ENCODE measurements around the gene CCDC83. TPM values are rescaled to one million over a fixed set of nuclear protein-coding genes. Genes with fewer than 3 reads are reported as not detected.
"Not testable (repeated sequence)": the region's sequence is repeated elsewhere in the genome, so short reads cannot be mapped to it uniquely, and the experiment has no call there.

Gene CCDC83
- total RNA-seq, 1 experiment from 2014 or later = not detected

DNA sequence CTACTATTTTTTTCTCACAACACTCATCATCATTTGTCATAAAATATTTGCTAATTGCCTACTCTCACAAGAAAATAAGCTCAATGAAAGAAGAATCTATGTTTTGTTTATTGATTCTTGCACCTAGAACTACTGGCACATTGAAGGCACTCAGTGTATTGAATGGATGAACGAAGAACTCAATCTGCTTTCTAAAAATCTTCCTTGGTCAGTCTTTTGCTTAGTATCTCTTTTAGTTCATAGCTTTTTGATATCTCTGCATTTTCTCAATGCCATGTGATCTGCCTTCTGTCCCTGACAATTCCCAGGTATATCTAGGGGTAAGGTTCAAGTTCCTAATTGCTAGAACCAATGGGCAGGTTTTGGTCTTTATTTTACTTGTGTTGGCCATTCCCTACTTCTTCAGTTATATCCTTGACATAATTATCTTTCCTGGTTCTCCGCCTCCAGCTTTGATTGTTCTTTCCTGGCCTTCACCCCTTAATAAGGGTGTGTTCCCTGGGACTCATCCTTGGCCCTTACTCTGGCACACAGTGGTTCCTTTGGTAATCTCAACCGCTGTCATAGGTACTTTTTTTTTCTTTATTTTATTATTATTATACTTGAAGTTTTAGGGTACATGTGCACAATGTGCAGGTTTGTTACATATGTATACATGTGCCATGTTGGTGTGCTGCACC is 96.4 kb downstream of the CCDC83 start:
- no TSS peak for BruUV-seq (replicated peaks)
- peak overlapping the region; percentile 45 for H3K27ac Mint-ChIP-seq (ENCODE audit: unreplicated experiment)
- intact Hi-C loops (cut with micrococcal nuclease; ENCODE audit: unreplicated experiment) = no loop called here
- H3K27me3 Mint-ChIP-seq (ENCODE audit: unreplicated experiment) = no peaks in the 10 kb centered on the region
- TF ChIP-seq, protein P1, sequence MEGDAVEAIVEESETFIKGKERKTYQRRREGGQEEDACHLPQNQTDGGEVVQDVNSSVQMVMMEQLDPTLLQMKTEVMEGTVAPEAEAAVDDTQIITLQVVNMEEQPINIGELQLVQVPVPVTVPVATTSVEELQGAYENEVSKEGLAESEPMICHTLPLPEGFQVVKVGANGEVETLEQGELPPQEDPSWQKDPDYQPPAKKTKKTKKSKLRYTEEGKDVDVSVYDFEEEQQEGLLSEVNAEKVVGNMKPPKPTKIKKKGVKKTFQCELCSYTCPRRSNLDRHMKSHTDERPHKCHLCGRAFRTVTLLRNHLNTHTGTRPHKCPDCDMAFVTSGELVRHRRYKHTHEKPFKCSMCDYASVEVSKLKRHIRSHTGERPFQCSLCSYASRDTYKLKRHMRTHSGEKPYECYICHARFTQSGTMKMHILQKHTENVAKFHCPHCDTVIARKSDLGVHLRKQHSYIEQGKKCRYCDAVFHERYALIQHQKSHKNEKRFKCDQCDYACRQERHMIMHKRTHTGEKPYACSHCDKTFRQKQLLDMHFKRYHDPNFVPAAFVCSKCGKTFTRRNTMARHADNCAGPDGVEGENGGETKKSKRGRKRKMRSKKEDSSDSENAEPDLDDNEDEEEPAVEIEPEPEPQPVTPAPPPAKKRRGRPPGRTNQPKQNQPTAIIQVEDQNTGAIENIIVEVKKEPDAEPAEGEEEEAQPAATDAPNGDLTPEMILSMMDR (IDR thresholded peaks at IDR 0.05; ENCODE audit: unreplicated experiment) = no peak
- H3K4me3 Mint-ChIP-seq (ENCODE audit: low read depth, unreplicated experiment) = no peak overlapping the region
- H3K4me1 Mint-ChIP-seq (ENCODE audit: low read depth, unreplicated experiment) = peaks cover 26% of the 10 kb centered on the region
- peaks cover 3% of the 10 kb centered on the region for H3K9me3 Mint-ChIP-seq (ENCODE audit: low read depth, unreplicated experiment)
- H3K36me3 Mint-ChIP-seq (ENCODE audit: insufficient read depth, unreplicated experiment) = peaks cover 11% of the 10 kb centered on the region
- no peak for DNase-seq
- CTCF ChIA-PET = no interaction called here

DNA sequence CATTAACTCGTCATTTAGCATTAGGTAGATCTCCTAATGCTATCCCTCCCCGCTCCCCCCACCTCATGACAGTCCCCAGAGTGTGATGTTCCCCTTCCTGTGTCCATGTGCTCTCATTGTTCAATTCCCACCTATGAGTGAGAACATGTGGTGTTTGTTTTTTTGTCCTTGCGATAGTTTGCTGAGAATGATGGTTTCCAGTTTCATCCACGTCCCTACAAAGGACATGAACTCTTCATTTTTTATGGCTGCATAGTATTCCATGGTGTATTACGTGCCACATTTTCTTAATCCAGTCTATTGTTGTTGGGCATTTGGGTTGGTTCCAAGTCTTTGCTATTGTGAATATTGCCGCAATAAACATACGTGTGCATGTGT is 96.9 kb downstream of the CCDC83 start:
- H3K9me3 Mint-ChIP-seq (ENCODE audit: low read depth, unreplicated experiment); CTCF ChIA-PET; H3K27ac Mint-ChIP-seq (ENCODE audit: unreplicated experiment); H3K4me3 Mint-ChIP-seq (ENCODE audit: low read depth, unreplicated experiment); H3K27me3 Mint-ChIP-seq (ENCODE audit: unreplicated experiment); BruUV-seq (replicated peaks); DNase-seq; intact Hi-C loops (cut with micrococcal nuclease; ENCODE audit: unreplicated experiment): not testable (repeated sequence)
- H3K4me1 Mint-ChIP-seq (ENCODE audit: low read depth, unreplicated experiment) = peaks cover 22% of the 10 kb centered on the region
- H3K36me3 Mint-ChIP-seq (ENCODE audit: insufficient read depth, unreplicated experiment) = peaks cover 14% of the 10 kb centered on the region

DNA sequence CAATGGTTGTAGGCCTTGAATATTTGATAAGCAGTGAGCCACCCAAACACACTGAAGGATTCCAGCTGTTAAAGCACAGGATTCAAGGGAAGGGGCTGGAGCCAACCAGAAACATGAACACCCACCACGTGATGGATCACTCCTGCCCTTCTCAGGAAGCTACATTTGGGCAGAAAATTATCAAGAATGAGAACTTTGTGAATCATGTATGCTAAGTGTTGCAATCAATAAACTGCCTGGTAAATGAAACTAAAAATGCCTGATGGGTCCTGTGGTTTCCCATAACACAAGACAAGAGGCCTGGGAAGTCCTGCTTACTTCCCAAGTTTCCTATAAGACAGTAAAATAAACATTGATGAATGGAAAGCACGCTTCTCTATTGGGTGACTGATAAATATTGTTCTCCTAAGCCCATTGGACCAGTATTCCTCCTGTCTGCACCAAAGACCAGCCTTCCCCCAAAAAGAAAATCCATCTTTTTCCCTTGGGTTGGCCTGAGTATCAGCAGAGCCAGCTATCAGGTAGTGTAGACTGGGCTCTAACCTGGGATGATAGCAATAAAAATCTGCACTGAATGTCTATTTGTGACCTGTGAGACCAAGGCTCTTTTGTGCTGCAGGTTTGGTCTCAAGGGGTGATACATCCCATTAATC is 98.4 kb downstream of the CCDC83 start:
- CTCF ChIA-PET = no interaction called here
- no TSS peak for BruUV-seq (replicated peaks)
- TF ChIP-seq, protein P1 (IDR thresholded peaks at IDR 0.05; ENCODE audit: unreplicated experiment) = no peak
- Mint-ChIP-seq H3K9me3 (ENCODE audit: low read depth, unreplicated experiment) (peaks cover 3% of the 10 kb centered on the region), H3K27me3 (ENCODE audit: unreplicated experiment) (no peaks in the 10 kb centered on the region), H3K4me1 (ENCODE audit: low read depth, unreplicated experiment) (peaks cover 11% of the 10 kb centered on the region), H3K36me3 (ENCODE audit: insufficient read depth, unreplicated experiment) (peaks cover 14% of the 10 kb centered on the region), H3K27ac (ENCODE audit: unreplicated experiment) (no peak overlapping the region), H3K4me3 (ENCODE audit: low read depth, unreplicated experiment) (no peak overlapping the region)
- intact Hi-C loops (cut with micrococcal nuclease; ENCODE audit: unreplicated experiment) = no loop called here
- no peak for DNase-seq

DNA sequence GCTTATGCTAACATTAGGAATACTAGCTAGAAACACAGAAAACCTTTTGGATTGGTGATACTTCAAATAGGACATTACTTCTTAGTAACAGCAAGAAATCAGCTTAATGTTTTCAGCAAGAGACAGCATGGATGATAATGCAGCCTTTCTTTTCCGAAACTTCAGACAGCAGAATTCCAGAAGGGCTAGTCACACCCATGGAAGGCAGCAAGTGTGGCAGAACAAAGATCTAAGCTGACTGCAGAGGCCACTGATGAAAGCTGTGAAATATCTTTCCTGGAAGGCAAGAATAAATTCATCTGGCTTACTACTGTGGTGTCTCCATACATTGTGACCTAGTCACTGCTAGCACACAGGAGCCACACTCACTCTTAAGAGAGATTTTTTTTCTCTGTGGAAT is 100.3 kb downstream of the CCDC83 start:
- Mint-ChIP-seq H3K27me3 (ENCODE audit: unreplicated experiment) (no peaks in the 10 kb centered on the region), H3K4me1 (ENCODE audit: low read depth, unreplicated experiment) (peaks cover 6% of the 10 kb centered on the region), H3K4me3 (ENCODE audit: low read depth, unreplicated experiment) (no peak overlapping the region), H3K36me3 (ENCODE audit: insufficient read depth, unreplicated experiment) (peaks cover 29% of the 10 kb centered on the region), H3K27ac (ENCODE audit: unreplicated experiment) (no peak overlapping the region), H3K9me3 (ENCODE audit: low read depth, unreplicated experiment) (peaks cover 3% of the 10 kb centered on the region)
- TF ChIP-seq, protein P1 (IDR thresholded peaks at IDR 0.05; ENCODE audit: unreplicated experiment) = no peak
- no peak for DNase-seq
- intact Hi-C loops (cut with micrococcal nuclease; ENCODE audit: unreplicated experiment) = no loop called here
- CTCF ChIA-PET = interaction anchor here (0.7 kb wide), 1 partner anchor 71 kb away, joined by 4 read pairs; no protein-coding TSS in a partner anchor
- BruUV-seq (replicated peaks) = no TSS peak

DNA sequence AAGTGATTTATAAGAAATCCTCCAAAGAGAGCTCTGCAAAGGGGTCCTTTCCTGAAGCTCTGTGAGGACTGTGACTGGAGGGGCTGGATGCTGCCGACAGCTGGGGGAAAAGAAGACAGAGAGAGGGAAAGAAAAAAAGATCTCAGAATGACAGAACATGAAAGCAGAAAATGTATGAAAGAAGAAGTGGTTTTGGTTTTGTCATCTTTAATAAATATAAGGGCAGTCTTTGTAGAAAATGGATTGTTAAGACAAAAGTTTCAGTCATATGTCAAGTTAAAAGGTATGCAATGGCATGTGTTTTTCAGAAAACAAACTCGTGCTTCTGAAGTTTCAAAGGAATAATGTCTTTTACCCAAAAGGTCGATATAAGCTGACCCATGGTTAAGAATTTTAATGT is 105.5 kb downstream of the CCDC83 start:
- Mint-ChIP-seq H3K27me3 (ENCODE audit: unreplicated experiment) (no peaks in the 10 kb centered on the region), H3K36me3 (ENCODE audit: insufficient read depth, unreplicated experiment) (peaks cover 39% of the 10 kb centered on the region), H3K27ac (ENCODE audit: unreplicated experiment) (no peak overlapping the region), H3K9me3 (ENCODE audit: low read depth, unreplicated experiment) (no peaks in the 10 kb centered on the region), H3K4me3 (ENCODE audit: low read depth, unreplicated experiment) (no peak overlapping the region), H3K4me1 (ENCODE audit: low read depth, unreplicated experiment) (no peaks in the 10 kb centered on the region)
- intact Hi-C loops (cut with micrococcal nuclease; ENCODE audit: unreplicated experiment) = no loop called here
- TF ChIP-seq, protein P1 (IDR thresholded peaks at IDR 0.05; ENCODE audit: unreplicated experiment) = no peak
- DNase-seq = no peak
- BruUV-seq (replicated peaks) = no TSS peak
- CTCF ChIA-PET = no interaction called here
